A172 (cell line): ENCODE measurements around the gene KCNK7. TPM values are rescaled to one million over a fixed set of nuclear protein-coding genes. Genes with fewer than 3 reads are reported as not detected.
"Not testable (repeated sequence)": the region's sequence is repeated elsewhere in the genome, so short reads cannot be mapped to it uniquely, and the experiment has no call there.

Experiments
- DNase-seq: peaks from one replicate; pipeline ENCODE4 v3.0.0-alpha.2; 2015; ENCODE audit warnings: low spot score
- total RNA-seq: library from RNA; depleted of rRNA; stranded (reverse); fragments of >200 nt; shearing (Covaris generic); gene quantifications from 2 replicates; pipeline ENCODE4 v1.2.3, GENCODE V29; 2014; rRNA removed

Gene KCNK7, protein sequence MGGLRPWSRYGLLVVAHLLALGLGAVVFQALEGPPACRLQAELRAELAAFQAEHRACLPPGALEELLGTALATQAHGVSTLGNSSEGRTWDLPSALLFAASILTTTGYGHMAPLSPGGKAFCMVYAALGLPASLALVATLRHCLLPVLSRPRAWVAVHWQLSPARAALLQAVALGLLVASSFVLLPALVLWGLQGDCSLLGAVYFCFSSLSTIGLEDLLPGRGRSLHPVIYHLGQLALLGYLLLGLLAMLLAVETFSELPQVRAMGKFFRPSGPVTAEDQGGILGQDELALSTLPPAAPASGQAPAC
- 0.86 TPM in 1 of 2 replicates, not detected in the other for total RNA-seq

DNA sequence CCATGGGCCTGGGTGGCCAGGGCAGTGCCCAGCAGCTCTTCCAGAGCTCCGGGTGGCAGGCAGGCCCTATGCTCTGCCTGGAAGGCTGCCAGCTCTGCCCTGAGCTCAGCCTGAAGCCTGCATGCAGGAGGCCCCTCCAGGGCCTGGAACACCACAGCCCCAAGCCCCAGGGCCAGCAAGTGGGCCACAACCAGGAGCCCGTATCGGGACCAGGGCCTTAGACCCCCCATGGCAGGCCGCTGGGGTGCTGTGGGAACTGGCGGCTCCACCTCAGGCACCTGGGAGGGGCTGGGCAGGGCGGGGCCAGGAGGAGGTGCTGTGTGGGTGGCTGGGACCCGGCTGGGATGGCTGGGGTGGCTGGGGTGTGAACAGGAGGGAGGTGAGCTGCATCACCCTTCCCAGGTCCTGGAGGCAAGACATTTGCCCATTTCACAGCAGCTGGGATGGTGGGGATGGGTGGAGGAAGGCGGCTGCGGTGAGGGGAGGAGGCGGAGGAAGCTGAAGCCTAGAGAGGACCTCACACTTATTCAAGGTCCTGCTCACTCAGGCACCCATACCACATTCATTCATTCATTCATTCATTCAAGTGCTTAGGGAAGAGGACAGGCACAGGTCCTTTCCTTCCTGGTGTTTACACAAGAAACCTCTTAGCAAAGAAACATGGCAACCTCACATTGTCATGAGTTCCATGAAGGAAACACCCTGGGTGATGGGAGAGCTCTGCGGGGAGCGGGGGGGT lies at the start of gene KCNK7:
Gene KCNK7 (minus strand): TSS at position 258 of the 739 bp plus-strand sequence. CDS start 28 bp downstream, at position 230.
- DNase-seq: no peak

DNA sequence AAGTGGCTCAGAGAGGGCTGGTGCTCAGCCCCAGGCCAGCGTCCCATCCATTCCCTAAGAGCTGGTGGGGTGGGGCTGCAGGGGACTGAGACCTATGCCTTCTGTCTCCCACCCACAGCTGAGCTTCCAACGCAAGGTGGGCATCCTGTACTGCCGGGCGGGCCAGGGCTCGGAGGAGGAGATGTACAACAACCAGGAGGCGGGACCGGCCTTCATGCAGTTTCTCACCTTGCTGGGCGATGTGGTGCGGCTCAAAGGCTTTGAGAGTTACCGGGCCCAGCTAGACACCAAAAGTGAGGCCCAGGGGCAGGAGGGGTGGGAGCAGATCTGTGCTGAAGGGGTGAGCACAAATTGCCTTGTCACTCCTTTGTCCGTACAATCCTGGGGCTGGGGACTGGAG lies 49.2 kb upstream of the KCNK7 start:
- no peak for DNase-seq

DNA sequence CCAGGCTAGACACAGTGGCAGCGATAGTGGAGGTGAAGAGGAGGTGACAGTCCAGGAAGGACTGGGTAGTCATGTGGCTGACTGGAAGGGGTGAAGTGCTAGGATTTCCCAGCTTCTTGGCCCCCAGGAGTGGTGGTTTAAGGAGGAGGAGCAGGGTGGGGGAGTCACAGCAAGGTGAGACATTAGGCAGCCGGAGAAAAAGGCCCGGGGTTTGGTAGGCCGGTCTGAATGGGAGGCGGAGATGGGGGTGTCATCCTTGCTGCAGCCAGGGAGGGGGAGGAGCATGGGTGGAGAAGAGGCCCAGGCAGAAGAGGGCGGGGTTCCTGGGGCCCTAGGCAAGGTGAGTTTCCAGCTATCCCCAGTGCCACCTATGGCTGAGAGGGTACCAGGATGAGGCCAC lies 48.4 kb upstream of the KCNK7 start:
- DNase-seq: peak; percentile 58

DNA sequence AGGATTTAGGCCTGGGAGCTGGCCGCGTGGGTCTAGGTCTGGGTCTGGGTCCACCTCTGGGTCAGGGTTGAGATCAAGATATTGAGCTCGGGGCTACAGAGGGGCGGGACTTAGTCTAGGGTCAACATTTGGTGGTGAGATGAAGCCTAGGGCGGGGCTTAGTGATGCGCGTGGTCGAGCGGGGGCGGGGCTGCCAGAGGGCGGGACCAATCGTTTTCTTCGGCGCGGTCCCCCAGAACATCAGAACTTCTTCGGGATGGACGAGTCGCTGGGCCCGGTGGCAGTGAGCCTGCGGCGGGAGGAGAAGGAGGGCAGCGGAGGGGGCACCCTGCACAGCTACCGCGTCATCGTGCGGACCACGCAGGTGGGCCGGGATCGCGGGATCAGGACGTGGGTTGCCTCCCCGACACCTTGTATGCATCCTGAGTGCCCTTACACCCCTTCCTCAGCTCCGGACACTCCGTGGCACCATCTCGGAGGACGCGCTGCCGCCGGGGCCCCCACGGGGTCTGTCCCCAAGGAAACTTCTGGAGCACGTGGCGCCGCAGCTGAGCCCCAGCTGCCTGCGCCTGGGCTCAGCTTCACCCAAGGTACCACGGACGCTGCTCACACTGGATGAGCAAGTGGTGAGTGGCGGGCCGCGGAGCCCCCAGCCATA lies 46.5 kb upstream of the KCNK7 start:
- DNase-seq: no peak

DNA sequence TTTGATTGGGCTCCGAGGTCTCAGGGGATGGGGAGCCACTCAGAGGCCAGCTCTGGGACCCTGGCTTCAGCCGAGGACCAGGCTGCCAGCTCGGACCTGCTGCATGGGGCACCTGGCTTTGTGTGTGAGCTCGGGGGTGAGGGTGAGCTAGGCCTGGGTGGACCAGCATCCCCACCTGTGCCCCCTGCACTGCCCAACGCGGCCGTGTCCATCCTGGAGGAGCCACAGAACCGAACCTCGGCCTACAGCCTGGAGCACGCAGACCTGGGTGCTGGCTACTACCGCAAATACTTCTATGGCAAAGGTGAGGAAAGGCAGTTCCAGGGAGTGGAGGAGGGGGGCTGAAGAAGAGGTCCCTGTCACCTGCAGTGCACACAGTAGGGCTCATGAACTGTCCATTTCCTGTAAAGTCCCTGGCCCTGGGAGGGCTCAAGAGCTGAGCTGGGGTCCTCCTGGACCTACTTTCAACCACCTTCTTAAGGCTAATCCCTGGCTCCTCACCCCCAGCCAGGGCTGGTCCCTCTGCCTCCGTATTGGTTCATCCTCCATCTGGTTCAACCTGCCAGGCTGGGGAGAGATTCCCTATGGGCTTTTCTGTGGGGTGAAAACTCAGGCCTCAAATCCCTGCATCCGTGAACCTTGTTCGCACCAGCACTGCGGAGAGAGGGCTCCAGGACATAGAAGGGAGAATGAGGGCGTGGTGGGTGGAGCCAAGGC lies 45.9 kb upstream of the KCNK7 start:
- no peak for DNase-seq

DNA sequence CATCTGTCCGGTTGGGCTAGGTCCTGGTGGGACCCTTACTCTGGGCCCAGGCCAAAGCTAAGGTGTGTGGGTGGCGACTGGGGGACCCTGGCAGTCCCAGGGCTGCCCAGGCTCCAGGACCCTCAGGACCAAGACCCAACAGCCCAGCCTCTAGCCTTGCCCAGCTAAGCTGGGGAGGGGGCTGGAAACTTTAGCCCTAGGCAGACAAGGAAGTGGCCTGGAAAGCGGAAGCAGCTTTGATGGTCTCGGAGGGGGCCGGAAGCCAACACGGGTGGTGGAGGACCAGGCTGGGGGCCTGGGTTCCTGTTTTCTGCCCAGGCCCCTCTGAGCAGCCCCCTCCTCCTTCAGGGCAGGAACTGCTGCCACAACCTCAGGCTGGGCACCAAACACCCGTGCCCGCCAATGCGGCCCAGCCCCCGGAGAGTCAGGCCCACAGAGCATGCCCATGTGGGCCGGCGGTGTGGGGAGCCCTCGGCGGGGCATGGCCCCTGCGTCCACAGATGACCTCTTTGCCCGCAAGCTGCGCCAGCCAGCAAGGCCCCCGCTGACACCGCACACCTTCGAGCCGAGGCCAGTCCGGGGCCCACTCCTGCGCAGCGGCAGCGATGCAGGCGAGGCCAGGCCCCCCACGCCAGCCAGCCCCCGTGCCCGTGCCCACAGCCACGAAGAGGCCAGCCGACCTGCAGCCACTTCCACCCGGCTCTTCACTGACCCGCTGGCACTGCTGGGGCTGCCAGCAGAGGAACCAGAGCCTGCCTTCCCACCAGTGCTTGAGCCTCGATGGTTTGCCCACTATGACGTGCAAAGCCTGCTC lies 45.1 kb upstream of the KCNK7 start:
- DNase-seq: no peak

DNA sequence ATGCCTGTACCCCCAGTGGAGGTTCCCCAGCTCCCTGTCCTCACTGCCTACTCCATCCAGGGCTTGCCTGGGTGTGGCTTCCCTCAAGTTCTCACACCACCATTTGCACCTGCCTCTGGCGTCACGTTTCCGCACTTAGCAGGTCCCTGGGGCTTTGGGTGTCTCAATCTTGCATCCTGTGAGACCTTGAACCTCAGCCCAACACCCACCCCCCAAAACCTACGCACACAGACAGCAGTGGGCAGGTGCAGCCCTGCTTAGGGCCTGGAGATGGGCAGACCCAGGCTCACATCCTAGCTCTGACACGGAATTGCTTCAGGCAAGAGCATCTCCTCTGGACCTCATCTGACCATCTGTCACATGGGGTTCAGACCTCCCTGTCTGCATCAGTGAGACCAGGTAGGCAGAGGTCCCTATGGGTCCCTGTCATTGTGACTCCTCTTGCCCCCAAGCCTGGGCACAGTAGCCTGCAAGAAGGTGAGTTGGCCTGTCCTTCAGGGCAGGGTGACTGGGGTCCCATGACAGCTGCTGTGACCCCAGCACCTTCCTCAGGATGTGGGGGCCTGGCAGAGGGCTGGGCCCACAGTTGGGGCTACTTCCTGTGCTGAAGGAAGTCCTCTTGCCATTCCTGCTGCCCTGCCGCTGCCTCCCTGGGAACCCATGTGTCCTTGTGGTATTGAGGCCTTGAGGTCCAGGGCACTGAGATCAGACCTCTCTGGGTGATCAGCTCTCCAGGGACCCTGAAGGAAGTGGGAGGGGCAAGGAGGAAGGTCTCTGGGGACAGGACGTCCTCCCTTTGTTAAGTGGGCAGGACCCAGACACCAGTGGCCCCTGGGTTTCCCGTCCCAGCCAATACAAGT lies 44.3 kb upstream of the KCNK7 start:
- DNase-seq: no peak

DNA sequence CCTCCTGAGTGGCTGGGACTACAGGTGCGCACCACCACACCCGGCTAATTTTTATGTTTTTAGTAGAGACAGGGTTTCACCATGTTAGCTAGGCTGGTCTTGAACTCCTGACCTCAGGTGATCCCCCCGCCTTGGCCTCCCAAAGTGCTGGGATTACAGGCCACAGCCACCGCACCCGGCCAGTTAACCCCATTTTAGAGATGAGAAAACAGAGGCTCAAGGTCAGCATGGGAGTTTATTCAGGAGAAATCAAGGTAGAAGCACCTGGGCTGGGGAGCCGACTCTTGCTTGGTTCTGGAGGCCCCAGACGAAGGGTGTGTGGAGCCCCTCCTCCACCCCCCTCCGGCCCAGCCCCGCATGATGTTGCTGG lies 43.6 kb upstream of the KCNK7 start:
- DNase-seq: not testable (repeated sequence)

DNA sequence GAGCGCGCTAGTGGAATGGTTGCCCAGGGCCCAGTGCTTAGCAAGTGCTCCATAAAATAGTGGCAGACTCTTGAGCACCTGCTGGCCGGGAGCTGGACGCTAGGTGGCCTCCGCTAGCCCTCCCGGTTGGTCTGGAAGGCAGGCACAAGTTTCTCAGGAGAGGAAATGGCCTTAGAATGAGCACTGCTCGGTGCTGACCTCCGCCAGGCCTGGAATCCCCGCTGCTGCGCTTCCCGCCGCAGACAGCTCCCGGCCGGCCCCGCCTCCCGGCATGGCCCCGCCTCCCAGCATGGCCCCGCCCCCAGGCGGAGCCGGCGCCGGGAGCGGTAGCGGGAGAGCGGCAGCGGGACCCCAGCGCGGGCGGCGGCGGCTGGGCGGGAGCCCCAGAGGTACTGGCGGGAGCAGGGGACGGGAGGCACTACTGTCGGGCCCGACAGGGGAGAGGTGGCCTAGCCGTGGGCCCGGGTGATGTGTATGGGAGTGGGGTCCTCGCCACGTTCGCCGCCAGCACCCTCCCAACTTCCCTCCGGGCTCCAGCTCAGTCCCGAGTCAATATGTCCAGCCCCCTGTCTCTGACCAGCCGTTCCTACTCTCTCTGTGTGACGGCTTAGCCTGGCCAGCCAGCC lies 42.3 kb upstream of the KCNK7 start, which contains the start of gene SIPA1:
Gene SIPA1 (plus strand): TSS at position 308 of the 626 bp plus-strand sequence. CDS start 2,821 bp downstream, outside the sequence.
- DNase-seq: peak; percentile 90

DNA sequence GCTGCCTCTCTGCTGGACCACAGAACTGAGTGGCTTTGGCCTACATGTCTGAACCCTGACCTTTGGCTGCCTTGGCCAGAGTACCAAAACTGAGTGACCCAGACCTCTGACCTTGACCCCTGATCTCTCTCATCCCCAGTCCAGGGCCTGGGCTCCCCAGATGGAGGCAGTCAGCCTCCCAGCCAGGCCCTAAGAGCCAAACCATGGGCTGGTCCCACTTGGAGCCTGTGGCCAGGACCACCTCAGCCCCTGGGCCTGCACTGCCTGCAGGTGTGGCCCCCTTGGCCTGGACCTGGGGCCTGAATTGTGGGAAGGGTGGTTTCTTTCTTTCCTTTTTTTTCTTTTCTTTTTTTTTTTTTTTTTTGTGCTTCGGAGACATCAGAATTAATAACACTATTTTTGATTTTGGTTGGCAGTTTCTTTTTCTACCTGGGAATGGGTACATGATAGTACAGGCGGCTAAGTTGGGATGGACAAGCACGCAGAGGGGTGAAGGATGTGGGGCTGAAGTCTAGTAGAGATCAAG lies 41.5 kb upstream of the KCNK7 start:
- no peak for DNase-seq

DNA sequence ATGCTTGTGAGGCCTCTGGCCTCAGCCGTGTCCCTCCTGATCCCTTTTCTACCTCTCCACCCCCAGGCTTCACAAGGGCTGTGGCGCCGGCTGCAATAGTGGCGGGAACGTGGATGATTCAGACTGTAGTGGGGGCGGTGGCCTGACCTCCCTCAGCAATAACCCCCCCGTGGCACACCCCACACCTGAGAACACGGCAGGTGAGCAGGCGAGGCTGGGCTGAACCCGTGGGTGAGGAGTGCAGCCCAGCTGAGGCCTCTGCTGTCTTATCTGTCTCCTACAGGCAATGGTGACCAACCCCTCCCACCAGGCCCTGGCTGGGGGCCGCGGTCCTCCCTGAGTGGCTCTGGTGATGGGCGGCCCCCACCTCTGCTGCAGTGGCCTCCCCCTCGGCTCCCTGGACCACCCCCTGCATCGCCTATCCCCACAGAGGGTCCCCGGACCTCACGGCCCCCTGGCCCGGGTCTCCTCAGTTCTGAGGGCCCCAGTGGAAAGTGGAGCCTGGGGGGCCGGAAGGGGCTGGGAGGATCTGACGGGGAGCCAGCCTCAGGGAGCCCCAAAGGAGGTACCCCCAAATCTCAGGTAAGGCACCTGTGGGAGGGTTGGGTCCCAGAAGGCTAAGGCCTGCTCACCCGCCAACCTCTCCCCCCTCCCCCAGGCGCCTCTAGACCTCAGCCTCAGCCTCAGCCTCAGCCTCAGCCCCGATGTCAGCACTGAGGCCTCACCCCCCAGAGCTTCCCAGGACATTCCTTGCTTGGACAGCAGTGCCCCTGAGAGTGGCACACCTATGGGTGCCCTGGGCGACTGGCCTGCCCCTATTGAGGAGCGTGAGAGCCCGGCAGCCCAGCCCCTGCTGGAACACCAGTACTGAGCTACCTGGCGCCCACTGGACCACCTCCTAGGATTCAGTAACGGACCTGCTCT lies 40.8 kb upstream of the KCNK7 start:
- no peak for DNase-seq

DNA sequence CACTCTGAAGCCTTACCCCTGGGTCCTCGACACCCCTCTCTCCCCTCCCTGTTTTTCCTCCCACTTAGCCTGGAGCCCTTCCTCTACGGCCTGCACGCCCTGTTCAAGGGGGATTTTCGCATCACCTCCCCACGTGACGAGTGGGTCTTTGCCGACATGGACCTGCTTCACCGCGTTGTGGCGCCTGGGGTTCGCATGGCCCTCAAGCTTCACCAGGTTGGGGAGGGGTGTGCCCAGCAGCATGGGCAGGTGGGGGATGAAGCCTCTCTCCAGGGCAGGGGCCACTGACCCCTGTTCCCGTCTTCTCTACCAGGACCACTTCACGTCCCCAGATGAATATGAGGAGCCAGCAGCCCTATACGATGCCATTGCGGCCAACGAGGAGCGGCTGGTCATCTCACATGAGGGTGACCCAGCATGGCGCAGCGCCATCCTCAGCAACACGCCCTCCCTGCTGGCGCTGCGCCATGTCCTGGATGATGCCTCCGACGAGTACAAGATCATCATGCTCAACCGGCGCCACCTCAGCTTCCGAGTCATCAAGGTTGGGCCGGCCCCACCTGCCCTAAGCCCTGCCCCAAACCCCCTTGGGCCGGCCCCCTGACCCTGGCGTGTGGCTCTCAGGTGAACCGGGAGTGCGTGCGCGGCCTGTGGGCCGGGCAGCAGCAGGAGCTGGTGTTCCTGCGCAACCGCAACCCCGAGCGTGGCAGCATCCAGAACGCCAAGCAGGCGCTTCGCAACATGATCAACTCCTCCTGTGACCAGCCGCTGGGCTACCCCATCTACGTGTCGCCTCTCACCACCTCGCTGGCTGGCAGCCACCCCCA lies 39.5 kb upstream of the KCNK7 start:
- DNase-seq: no peak

DNA sequence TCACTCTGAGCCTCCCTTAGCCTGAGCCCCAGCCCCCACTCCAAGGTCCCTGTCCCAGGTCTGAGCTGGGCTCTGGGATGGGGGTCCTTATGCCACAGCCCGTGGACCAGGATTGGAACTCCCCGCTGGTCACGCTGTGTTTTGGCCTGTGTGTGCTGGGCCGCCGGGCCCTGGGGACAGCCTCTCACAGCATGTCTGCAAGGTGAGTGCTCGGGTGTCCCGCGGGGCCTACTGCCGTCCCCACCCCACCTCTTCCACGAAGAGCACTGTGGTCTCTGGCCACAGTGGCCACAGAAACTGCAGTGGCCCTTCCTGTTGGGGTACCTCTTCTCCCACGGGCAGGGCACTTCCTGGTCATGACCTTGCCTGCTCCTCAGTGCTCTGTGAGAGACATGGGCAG lies 38.8 kb upstream of the KCNK7 start:
- no peak for DNase-seq

DNA sequence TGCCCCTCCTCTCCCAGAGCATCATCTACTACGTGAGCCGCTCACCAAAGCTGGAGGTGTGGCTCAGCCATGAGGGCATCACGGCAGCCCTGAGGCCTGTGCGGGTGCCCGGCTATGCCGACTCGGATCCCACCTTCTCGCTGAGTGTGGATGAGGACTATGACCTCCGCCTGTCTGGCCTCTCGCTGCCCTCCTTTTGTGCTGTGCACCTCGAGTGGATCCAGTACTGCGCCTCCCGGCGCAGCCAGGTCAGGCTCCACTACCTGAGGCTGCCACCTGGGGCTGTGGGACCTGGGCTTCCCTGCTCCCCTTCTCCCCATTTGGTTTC lies 38.5 kb upstream of the KCNK7 start:
- no peak for DNase-seq

DNA sequence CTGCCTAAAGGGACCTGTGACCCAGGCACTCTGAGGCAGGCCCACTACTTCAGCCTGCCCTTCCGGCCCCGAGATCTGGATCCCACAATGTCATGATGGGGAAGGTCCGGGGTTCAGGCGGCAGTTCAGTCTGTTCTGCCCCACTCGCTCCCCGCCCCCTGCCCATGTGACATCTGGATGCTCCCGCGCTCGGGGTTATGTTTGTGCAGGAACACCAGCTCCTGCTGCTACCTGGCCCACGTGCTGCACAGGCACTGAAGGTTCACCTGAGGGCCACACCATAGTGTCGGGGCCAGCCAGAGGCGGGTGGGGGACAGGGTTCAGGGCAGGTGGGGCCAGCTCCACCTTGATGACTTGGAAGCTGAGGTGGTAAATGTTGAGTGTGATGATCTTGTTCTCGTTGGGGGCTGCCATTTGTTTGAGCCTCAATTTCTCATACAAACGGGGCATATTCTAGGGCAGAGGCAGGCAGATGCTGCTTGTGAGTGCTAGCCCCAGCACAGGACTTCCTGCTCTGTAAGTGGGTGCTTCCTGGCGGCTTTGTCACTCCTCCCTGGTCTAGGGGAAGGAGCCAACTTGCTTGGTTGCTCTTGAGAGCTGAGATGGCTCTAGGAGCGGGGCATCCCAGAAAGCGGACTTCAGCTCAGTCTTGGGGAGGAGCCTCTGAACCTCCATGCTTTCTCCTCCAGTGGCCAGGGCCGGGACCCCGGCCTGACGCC lies 37.9 kb upstream of the KCNK7 start:
- DNase-seq: no peak

DNA sequence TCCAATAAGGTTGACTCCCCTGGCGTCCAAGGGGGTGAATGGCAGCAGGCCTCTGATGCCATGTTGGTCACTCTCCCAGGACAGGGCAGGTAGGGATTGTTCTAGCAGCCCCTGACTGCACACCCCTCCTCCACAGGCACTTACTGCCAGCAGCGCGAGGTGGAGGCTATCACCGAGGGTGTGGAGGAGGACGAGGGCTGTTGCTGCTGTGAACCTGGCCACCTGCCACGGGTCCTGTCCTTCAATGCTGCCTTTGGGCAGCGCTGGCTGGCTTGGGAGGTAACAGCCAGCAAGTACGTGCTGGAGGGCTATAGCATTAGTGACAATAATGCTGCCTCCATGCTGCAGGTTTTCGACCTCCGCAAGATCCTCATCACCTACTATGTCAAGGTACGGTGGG lies 34.6 kb upstream of the KCNK7 start:
- no peak for DNase-seq

DNA sequence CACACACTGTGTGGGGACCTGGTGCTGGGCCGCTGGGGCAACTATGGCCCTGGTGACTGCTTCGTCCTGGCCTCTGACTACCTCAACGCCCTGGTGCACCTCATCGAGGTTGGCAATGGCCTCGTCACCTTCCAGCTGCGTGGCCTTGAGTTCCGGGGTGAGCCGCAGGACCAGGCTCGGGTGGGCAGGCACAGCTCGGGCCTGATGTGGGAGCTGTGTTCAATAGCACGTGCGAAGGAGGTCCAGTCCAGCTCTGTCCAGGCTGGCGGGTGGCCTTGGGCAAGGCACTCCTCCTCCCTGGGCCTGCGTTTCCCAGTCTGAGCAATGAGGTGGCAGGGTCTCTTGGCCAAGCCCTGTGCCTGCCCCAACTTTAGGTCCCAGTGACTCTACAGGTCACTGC lies 34.0 kb upstream of the KCNK7 start:
- no peak for DNase-seq
